Measurements from ENCODE around the gene REG3G.
A peak's percentile ranks its signal among the peaks of the same experiment; 100 is the strongest.

REG3G gene

GRCh38 chr2:79025421-79025820 lies at the start of gene REG3G:
Gene REG3G, plus strand, starts transcription at chr2:79025702. Its CDS starts 392 bp downstream, at chr2:79026094.
- DNase-seq: no peak

GRCh38 chr2:78977661-78978145 lies 47.8 kb upstream of the REG3G start:
- DNase-seq: no peak

GRCh38 chr2:78978340-78978739 lies 47.2 kb upstream of the REG3G start:
- no peak for DNase-seq

GRCh38 chr2:78979380-78980151 lies 45.9 kb upstream of the REG3G start:
- DNase-seq: peak; percentile 7

GRCh38 chr2:78980152-78980465 lies 45.4 kb upstream of the REG3G start:
- no peak for DNase-seq

- DNase-seq: no peak
Observed at GRCh38 chr2:78980871-78981270, 44.6 kb upstream of the REG3G start.

GRCh38 chr2:78982638-78983330 lies 42.7 kb upstream of the REG3G start:
- no peak for DNase-seq

GRCh38 chr2:78984386-78984785 lies 41.1 kb upstream of the REG3G start:
- no peak for DNase-seq

GRCh38 chr2:78985558-78985957 lies 39.9 kb upstream of the REG3G start:
- no peak for DNase-seq

GRCh38 chr2:78989051-78989450 lies 36.5 kb upstream of the REG3G start:
- no peak for DNase-seq

GRCh38 chr2:78992451-78992806 lies 33.1 kb upstream of the REG3G start:
- DNase-seq: no peak

- peak; percentile 81 for DNase-seq
Observed at GRCh38 chr2:78992807-78993517, 32.5 kb upstream of the REG3G start.

GRCh38 chr2:78993518-78994148 lies 31.9 kb upstream of the REG3G start:
- no peak for DNase-seq

- no peak for DNase-seq
Observed at GRCh38 chr2:78994789-78995188, 30.7 kb upstream of the REG3G start.

GRCh38 chr2:78999406-78999805 lies 26.1 kb upstream of the REG3G start:
- peak; percentile 2 for DNase-seq

GRCh38 chr2:79000008-79000576 lies 25.4 kb upstream of the REG3G start:
- DNase-seq: no peak

GRCh38 chr2:79001285-79001684 lies 24.2 kb upstream of the REG3G start:
- no peak for DNase-seq

- no peak for DNase-seq
Observed at GRCh38 chr2:79004680-79005079, 20.8 kb upstream of the REG3G start.

- no peak for DNase-seq
Observed at GRCh38 chr2:79005216-79005615, 20.3 kb upstream of the REG3G start.

- no peak for DNase-seq
Observed at GRCh38 chr2:79009388-79009787, 16.1 kb upstream of the REG3G start.

- no peak for DNase-seq
Observed at GRCh38 chr2:79011496-79011895, 14.0 kb upstream of the REG3G start.

- no peak for DNase-seq
Observed at GRCh38 chr2:79013629-79014028, 11.9 kb upstream of the REG3G start.

- no peak for DNase-seq
Observed at GRCh38 chr2:79016342-79016741, 9.2 kb upstream of the REG3G start.

Measured in NCI-H2171 treated with DMSO at 0.1 percent for 48 hours (cell line).